ENCODE data around the gene SECISBP2.

GRCh38 chr9:89346696-89347095, 28.4 kb downstream of the SECISBP2 start:
- TF ChIP-seq CTCF (conservative IDR thresholded peaks at IDR 0.05; ENCODE audit: low read depth, low read length) (no peak), EZH2 (IDR thresholded peaks at IDR 0.05; ENCODE audit: low read length, unreplicated experiment) (no peak)

Data from PC-3 (cell line).